Measurements from ENCODE around the gene FARP1. TPM values are rescaled to one million over a fixed set of nuclear protein-coding genes. Genes with fewer than 3 reads are reported as not detected.
A peak's percentile ranks its signal among the peaks of the same experiment; 100 is the strongest.

The FARP1 gene
- total and polyA plus RNA-seq, 2 of the 13 experiments (the other 11 are each of a cell fraction or from before 2014, with no cell fraction given) = 70.6 to 126 TPM

DNA sequence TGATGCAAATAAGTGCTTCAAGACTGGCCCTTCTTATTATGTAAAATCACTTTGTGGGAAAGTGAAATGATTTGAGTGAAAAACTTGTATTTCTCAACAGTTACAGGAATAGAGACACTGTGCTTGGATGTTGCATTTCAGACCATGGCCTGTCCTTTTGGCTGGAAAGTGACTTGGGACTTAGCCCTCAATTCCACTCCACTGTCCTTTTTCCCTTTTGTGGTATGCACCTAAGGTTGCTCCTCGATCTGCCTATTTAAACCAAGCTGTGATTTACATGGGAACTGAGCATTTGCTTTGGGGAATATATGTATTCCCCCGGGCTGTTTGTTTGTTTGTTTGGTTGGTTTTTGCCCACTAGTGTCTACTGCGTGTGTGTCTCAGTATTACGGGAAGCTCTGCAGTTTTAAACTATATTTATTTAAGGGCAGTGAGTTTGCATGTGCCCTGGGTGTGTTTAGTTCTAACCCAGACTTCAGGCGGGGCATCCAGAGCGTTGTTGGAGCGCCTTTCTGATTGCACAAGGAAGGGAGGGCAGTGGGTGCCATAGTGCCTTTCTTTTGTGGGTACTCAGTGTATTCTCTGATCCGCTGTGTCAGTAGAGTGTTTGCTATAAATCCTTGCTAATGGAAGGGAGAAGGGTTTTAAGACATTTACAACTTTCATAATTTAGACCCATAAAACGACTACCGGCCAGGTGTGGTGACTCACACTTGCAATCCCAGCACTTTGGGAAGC, 52.3 kb downstream of the FARP1 start:
- Histone ChIP-seq H2AFZ (ENCODE audit: low read length) (no peak overlapping the region), H3K4me3 (replicated peaks in 1 of 3; ENCODE audit: insufficient read depth in 1 of 3, low read depth in 2 of 3, low read length in 3 of 3) (no peak overlapping the region), H3K36me3 (replicated peaks in 1 of 2; ENCODE audit: control insufficient read depth in 1 of 2, insufficient read depth in 2 of 2, low read length in 2 of 2) (peaks cover 4 to 10% of the 10 kb centered on the region in 2 experiments; a peak in 3 of 5 replicates), H3K9ac (ENCODE audit: insufficient read depth, low read depth, low read length) (no peak overlapping the region), H3K9me3 (ENCODE audit: low read length) (no peaks in the 10 kb centered on the region), H3K27me3 (ENCODE audit: control insufficient read depth in 1 of 2, insufficient read depth in 2 of 2, low read length in 2 of 2) (no peaks in the 10 kb centered on the region), H3K4me1 (ENCODE audit: insufficient read depth, low read length) (peaks cover 66% of the 10 kb centered on the region), H3K27ac (ENCODE audit: extremely low read length, insufficient read depth, low read length) (no peak overlapping the region), H3K4me2 (ENCODE audit: low read depth, low read length) (no peak overlapping the region), H3K79me2 (ENCODE audit: insufficient read depth, low read length) (peaks cover 94% of the 10 kb centered on the region), H4K20me1 (ENCODE audit: insufficient read depth, low read length) (peaks cover 87% of the 10 kb centered on the region)
- 86% methylated on average over 10 of the region's 10 CpGs for WGBS (ENCODE audit: low lambda C conversion rate)
- POLR2A ChIA-PET = no interaction called here
- TF ChIP-seq, protein P1, sequence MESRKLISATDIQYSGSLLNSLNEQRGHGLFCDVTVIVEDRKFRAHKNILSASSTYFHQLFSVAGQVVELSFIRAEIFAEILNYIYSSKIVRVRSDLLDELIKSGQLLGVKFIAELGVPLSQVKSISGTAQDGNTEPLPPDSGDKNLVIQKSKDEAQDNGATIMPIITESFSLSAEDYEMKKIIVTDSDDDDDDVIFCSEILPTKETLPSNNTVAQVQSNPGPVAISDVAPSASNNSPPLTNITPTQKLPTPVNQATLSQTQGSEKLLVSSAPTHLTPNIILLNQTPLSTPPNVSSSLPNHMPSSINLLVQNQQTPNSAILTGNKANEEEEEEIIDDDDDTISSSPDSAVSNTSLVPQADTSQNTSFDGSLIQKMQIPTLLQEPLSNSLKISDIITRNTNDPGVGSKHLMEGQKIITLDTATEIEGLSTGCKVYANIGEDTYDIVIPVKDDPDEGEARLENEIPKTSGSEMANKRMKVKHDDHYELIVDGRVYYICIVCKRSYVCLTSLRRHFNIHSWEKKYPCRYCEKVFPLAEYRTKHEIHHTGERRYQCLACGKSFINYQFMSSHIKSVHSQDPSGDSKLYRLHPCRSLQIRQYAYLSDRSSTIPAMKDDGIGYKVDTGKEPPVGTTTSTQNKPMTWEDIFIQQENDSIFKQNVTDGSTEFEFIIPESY (CRISPR knock-in tag; IDR thresholded peaks at IDR 0.05) = peak; percentile 76
- TF ChIP-seq SALL1 (CRISPR knock-in tag; IDR thresholded peaks at IDR 0.05) = no peak
- in situ Hi-C loops (cut with HindIII; ENCODE audit: extremely low pct_ligation_motif_present, low pct_unique_long_range_greater_than_20kb) (no loop called here), intact Hi-C loops (cut with micrococcal nuclease; ENCODE audit: unreplicated experiment) (no loop called here)
- DNase-seq (ENCODE audit: low spot score) = no peak
- BruUV-seq (replicated peaks) = no TSS peak
- no peak for ATAC-seq
- FAIRE-seq = no peak
- CTCF ChIA-PET (ENCODE audit: low intra/inter-chr PET ratio, low total read pairs) = no interaction called here

DNA sequence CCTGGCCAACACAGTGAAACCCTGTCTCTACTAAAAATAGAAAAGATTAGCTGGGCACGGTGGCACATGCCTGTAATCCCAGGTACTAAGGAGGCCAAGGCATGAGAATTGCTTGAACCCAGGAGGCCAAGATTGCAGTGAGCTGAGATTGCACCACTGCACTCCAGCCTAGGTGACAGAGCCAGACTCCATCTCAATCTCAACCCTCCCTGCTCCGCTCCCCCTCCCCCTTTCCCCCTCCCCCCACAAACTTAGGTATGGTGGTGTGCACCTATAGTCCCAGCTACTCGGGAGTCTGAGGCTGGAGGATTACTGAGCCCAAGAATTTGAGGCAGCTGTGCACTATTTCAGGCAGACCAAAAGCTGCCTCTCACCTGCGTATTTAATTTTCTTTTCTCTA, 55.8 kb downstream of the FARP1 start:
- peak overlapping the region; percentile 60 for H3K27ac ChIP-seq (ENCODE audit: extremely low read length, insufficient read depth, low read length)
- peaks cover 79% of the 10 kb centered on the region for H4K20me1 ChIP-seq (ENCODE audit: insufficient read depth, low read length)
- FAIRE-seq (no peak), DNase-seq (ENCODE audit: low spot score) (no peak), ATAC-seq (no peak; the same call in 2 of the 3 replicates)
- POLR2A ChIA-PET = no interaction called here
- peaks cover 2 to 23% of the 10 kb centered on the region in 2 experiments; a peak in 3 of 5 replicates for H3K36me3 ChIP-seq (replicated peaks in 1 of 2; ENCODE audit: control insufficient read depth in 1 of 2, insufficient read depth in 2 of 2, low read length in 2 of 2)
- H3K9ac ChIP-seq (ENCODE audit: insufficient read depth, low read depth, low read length) = no peak overlapping the region
- in situ Hi-C loops (cut with HindIII; ENCODE audit: extremely low pct_ligation_motif_present, low pct_unique_long_range_greater_than_20kb) (no loop called here), intact Hi-C loops (cut with micrococcal nuclease; ENCODE audit: unreplicated experiment) (no loop called here)
- no peak overlapping the region for H2AFZ ChIP-seq (ENCODE audit: low read length)
- no peak overlapping the region for H3K4me3 ChIP-seq (replicated peaks in 1 of 3; ENCODE audit: insufficient read depth in 1 of 3, low read depth in 2 of 3, low read length in 3 of 3)
- BruUV-seq (replicated peaks) = no TSS peak
- no peak for TF ChIP-seq ZNF7 (CRISPR knock-in tag; IDR thresholded peaks at IDR 0.05)
- TF ChIP-seq HNRNPK (IDR thresholded peaks at IDR 0.05; ENCODE audit: low read depth, low read length, poor library complexity, severe bottlenecking) = peak; percentile 58
- peaks cover 95% of the 10 kb centered on the region for H3K79me2 ChIP-seq (ENCODE audit: insufficient read depth, low read length)
- WGBS (ENCODE audit: low lambda C conversion rate) = 77% methylated on average over 4 of the region's 4 CpGs
- peaks cover 67% of the 10 kb centered on the region for H3K4me1 ChIP-seq (ENCODE audit: insufficient read depth, low read length)
- CTCF ChIA-PET (ENCODE audit: low intra/inter-chr PET ratio, low total read pairs) = no interaction called here
- H3K4me2 ChIP-seq (ENCODE audit: low read depth, low read length) = 0 out of 2 replicates have a peak overlapping the region, but pooled peaks have one; percentile 34
- no peaks in the 10 kb centered on the region for H3K27me3 ChIP-seq (ENCODE audit: control insufficient read depth in 1 of 2, insufficient read depth in 2 of 2, low read length in 2 of 2)
- peaks cover 8% of the 10 kb centered on the region; the same call in 1 of the 2 replicates for H3K9me3 ChIP-seq (ENCODE audit: low read length)

Data from HepG2 (cell line).